Endodermal cell (in vitro differentiated cells): Measurements from ENCODE around the gene CCDC106. TPM values are rescaled to one million over a fixed set of nuclear protein-coding genes. Genes with fewer than 3 reads are reported as not detected.
A peak's percentile ranks its signal among the peaks of the same experiment; 100 is the strongest.

Experiments used
- DNase-seq: peaks from one replicate; pipeline ENCODE4 v3.0.0-alpha.2; 2017
- H3K27ac ChIP-seq: 2 replicates; pipeline ENCODE4 v1.5.1; 2013; ENCODE audit warnings: mild to moderate bottlenecking, low read depth, low read length, moderate library complexity
- H3K27me3 ChIP-seq: 2 replicates; pipeline ENCODE4 v1.6.1; 2013; ENCODE audit warnings: mild to moderate bottlenecking, low read length, moderate library complexity; ENCODE audit not compliant: insufficient read depth, control insufficient read depth, poor library complexity, severe bottlenecking
- H3K36me3 ChIP-seq: 2 replicates; pipeline ENCODE4 v1.7.0; 2013; ENCODE audit warnings: mild to moderate bottlenecking, low read length, moderate library complexity; ENCODE audit not compliant: control insufficient read depth, insufficient read depth
- H3K4me1 ChIP-seq: one replicate; pipeline ENCODE4 v1.7.0; 2013; ENCODE audit warnings: low read length; ENCODE audit not compliant: control insufficient read depth, insufficient read depth
- H3K4me3 ChIP-seq: 2 replicates; pipeline ENCODE4 v1.5.1; 2013; ENCODE audit warnings: mild to moderate bottlenecking, low read length, moderate library complexity
- H3K9ac ChIP-seq: 2 replicates; pipeline ENCODE4 v1.6.1; 2013; ENCODE audit warnings: mild to moderate bottlenecking, low read length, moderate library complexity; ENCODE audit not compliant: poor library complexity, severe bottlenecking; ENCODE audit errors: extremely low read depth
- H3K9me3 ChIP-seq: 2 replicates; pipeline ENCODE4 v1.6.1; 2013; ENCODE audit warnings: mild to moderate bottlenecking, low read length, moderate library complexity; ENCODE audit not compliant: control insufficient read depth
- H3K27ac Mint-ChIP-seq: 2 replicates; pipeline ENCODE4 v1.8.0; 2020; ENCODE audit warnings: mixed read lengths
- H3K27me3 Mint-ChIP-seq: 2 replicates; pipeline ENCODE4 v1.8.0; 2021; ENCODE audit warnings: mild to moderate bottlenecking, mixed read lengths; ENCODE audit not compliant: insufficient read depth
- H3K36me3 Mint-ChIP-seq: 2 replicates; pipeline ENCODE4 v1.8.0; 2020; ENCODE audit warnings: low read depth, mixed read lengths
- H3K4me1 Mint-ChIP-seq: 2 replicates; pipeline ENCODE4 v1.8.0; 2020; ENCODE audit warnings: mixed read lengths
- H3K4me3 Mint-ChIP-seq: 2 replicates; pipeline ENCODE4 v1.8.0; 2020; ENCODE audit warnings: mild to moderate bottlenecking, moderate library complexity, mixed read lengths
- H3K9me3 Mint-ChIP-seq: 2 replicates; pipeline ENCODE4 v1.8.0; 2020; ENCODE audit warnings: mild to moderate bottlenecking, mixed read lengths
- WGBS, 2 experiments: methylation state at CpG; one replicate each; pipeline versions ENCODE4 v1.1.5 to v1.1.7; 2013; ENCODE audit warnings: missing lambda C conversion rate in 2 of 2, mixed read lengths in 1 of 2; ENCODE audit not compliant: insufficient coverage in 1 of 2, insufficient read length in 1 of 2; 5-methylcytosine and 5-hydroxymethylcytosine counted together
- total RNA-seq, 2 donors: library from RNA; stranded (reverse); fragmentation: NEBNext Ultra II Directional in 1 of 2; extraction: Animal tissue kit (Norgen Biotek cat#: 25700) in 1 of 2; gene quantifications; 2 replicates in 1 of 2; 3 replicates in 1 of 2; pipeline ENCODE4 v1.2.1, GENCODE V29; 2021
- TF ChIP-seq, protein P1 (sequence below): fragments of 200-600 bp; sonication (generic); conservative IDR thresholded peaks from 2 replicates; pipeline ENCODE4 v1.5.0; 2021; ENCODE audit warnings: antibody characterized with exemption, mild to moderate bottlenecking

The CCDC106 gene
- total RNA-seq, 2 donors from 2014 or later = 18.0 to 24.9 TPM

DNA sequence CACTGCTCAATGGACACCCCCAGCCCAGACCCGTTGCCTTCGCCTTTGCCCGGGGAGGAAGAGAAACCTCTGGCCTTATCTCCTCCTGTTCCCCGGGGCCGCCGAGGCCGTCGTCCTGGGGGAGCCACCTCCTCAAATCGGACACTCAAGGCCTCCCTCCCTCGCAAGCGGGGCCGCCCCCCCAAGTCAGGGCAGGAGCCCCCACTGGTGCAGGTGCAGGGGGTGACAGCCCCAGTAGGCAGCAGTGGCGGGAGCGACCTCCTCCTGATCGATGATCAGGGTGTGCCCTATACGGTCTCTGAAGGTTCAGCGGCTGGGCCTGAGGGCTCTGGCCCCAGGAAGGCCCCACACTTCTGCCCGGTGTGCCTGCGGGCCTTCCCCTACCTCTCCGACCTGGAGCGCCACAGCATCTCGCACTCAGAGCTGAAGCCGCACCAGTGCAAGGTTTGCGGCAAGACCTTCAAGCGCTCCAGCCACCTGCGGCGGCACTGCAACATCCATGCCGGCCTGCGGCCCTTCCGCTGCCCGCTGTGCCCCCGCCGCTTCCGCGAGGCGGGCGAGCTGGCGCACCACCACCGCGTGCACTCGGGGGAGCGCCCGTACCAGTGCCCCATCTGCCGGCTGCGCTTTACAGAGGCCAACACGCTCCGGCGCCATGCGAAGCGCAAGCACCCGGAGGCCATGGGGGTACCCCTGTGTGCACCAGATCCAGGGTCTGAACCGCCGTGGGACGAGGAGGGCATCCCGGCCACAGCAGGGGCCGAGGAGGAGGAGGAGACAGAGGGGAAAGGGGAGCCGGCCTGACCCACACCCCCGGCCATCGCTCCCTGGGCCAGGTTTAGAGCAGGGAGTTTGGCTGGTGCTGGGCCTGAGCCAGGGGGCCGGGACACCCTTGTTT, 45.7 kb upstream of the CCDC106 start:
- Histone ChIP-seq H3K9me3 (no peaks in the 10 kb centered on the region), H3K36me3 (peaks cover 4% of the 10 kb centered on the region), H3K27me3 (no peaks in the 10 kb centered on the region), H3K4me3 (no peak overlapping the region), H3K9ac (no peak overlapping the region), H3K4me1 (peaks cover 4% of the 10 kb centered on the region), H3K27ac (no peak overlapping the region)
- H3K27ac Mint-ChIP-seq = no peak overlapping the region
- H3K9me3 Mint-ChIP-seq = peaks cover 4% of the 10 kb centered on the region
- DNase-seq = no peak
- H3K4me1 Mint-ChIP-seq = peaks cover 15% of the 10 kb centered on the region
- WGBS, 2 experiments = 96 to 99% methylated on average over 25 to 60 of the region's 60 CpGs
- no peaks in the 10 kb centered on the region for H3K27me3 Mint-ChIP-seq
- H3K36me3 Mint-ChIP-seq = peaks cover 16% of the 10 kb centered on the region
- TF ChIP-seq, protein P1, sequence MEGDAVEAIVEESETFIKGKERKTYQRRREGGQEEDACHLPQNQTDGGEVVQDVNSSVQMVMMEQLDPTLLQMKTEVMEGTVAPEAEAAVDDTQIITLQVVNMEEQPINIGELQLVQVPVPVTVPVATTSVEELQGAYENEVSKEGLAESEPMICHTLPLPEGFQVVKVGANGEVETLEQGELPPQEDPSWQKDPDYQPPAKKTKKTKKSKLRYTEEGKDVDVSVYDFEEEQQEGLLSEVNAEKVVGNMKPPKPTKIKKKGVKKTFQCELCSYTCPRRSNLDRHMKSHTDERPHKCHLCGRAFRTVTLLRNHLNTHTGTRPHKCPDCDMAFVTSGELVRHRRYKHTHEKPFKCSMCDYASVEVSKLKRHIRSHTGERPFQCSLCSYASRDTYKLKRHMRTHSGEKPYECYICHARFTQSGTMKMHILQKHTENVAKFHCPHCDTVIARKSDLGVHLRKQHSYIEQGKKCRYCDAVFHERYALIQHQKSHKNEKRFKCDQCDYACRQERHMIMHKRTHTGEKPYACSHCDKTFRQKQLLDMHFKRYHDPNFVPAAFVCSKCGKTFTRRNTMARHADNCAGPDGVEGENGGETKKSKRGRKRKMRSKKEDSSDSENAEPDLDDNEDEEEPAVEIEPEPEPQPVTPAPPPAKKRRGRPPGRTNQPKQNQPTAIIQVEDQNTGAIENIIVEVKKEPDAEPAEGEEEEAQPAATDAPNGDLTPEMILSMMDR = no peak
- H3K4me3 Mint-ChIP-seq = no peak overlapping the region

DNA sequence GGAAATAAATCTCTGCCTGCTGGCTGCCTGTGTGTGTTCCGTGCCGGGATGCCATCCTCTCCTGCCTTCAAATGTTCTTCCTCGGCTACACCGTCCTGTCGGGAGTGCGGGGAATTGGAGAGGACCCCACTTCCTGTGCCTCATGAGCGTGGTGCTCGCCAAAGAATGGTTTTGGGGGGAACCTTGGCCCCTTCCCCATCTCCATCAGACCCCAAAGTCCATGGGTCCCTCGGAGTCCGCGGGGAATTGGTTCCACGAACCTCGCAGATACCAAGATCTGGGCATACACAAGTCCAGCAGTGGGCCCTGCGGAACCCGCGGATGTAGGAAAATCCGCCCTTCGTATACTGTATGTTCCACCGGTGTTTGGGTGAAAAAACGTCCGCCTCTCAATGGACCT, 44.9 kb upstream of the CCDC106 start:
- H3K4me1 Mint-ChIP-seq = peaks cover 18% of the 10 kb centered on the region
- peaks cover 4% of the 10 kb centered on the region for H3K4me1 ChIP-seq
- no peak overlapping the region for H3K27ac ChIP-seq
- peaks cover 21% of the 10 kb centered on the region for H3K36me3 Mint-ChIP-seq
- no peak overlapping the region for H3K9ac ChIP-seq
- 94 to 95% methylated on average over 18 to 21 of the region's 21 CpGs for whole genome bisulfite sequencing, 2 experiments
- H3K27ac Mint-ChIP-seq = no peak overlapping the region
- H3K4me3 ChIP-seq = no peak overlapping the region
- no peaks in the 10 kb centered on the region for H3K27me3 Mint-ChIP-seq
- H3K27me3 ChIP-seq = no peaks in the 10 kb centered on the region
- DNase-seq = no peak
- TF ChIP-seq, protein P1 = no peak
- H3K36me3 ChIP-seq = peaks cover 3% of the 10 kb centered on the region
- peaks cover 4% of the 10 kb centered on the region for H3K9me3 Mint-ChIP-seq
- no peaks in the 10 kb centered on the region for H3K9me3 ChIP-seq
- no peak overlapping the region for H3K4me3 Mint-ChIP-seq

DNA sequence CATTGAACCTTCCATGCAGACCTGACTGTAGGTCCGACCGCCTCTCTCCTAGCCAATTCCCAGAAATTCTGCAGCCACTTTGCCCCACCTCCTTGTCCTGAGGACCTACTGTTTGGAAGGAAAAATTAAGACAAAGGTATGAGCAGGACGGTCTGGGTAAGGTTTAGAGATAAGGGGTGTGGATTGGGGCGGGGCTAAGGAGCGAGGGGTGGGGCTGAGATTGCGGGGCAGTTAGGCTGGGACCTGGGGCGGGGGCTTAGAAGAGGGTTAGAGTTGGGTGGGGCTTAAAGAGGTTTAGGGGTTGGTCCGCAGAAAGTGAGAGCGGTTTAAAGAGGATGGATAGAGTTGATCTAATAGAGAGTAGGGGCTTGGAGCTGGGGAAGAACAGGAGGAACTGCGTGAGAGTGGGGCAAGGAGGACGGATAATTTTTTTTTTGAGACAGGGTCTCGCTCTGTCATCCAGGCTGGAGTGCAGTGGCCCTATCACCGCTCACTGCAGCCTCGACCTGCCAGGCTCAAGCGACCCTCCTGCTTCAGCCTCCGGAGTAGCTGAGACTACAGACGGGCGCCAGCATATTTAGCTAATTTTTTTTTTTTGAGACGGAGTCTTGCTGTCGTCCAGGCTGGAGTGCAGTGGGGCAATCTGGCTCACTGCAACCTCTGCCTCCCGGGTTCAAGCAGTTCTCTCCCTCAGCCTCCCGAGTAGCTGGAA, 44.3 kb upstream of the CCDC106 start:
- 89 to 94% methylated on average over 18 to 22 of the region's 22 CpGs for WGBS, 2 experiments
- H3K27ac ChIP-seq = no peak overlapping the region
- Mint-ChIP-seq H3K36me3 (peaks cover 22% of the 10 kb centered on the region), H3K4me3 (peak overlapping the region; percentile 91), H3K27me3 (no peaks in the 10 kb centered on the region), H3K4me1 (peaks cover 15% of the 10 kb centered on the region), H3K9me3 (peaks cover 2% of the 10 kb centered on the region), H3K27ac (peak overlapping the region; percentile 42)
- TF ChIP-seq, protein P1 = no peak
- H3K36me3 ChIP-seq = peaks cover 6% of the 10 kb centered on the region
- DNase-seq = peak; percentile 81
- no peaks in the 10 kb centered on the region for H3K27me3 ChIP-seq
- H3K4me3 ChIP-seq = peak overlapping the region; percentile 87
- H3K9me3 ChIP-seq = no peaks in the 10 kb centered on the region
- no peak overlapping the region for H3K9ac ChIP-seq
- H3K4me1 ChIP-seq = peaks cover 4% of the 10 kb centered on the region
